ENCODE data around the gene GNG2. TPM values are rescaled to one million over a fixed set of nuclear protein-coding genes. Genes with fewer than 3 reads are reported as not detected.
A peak's percentile ranks its signal among the peaks of the same experiment; 100 is the strongest.

GNG2 gene
- total RNA-seq, 1 experiment from 2014 or later: 5.9 TPM

DNA sequence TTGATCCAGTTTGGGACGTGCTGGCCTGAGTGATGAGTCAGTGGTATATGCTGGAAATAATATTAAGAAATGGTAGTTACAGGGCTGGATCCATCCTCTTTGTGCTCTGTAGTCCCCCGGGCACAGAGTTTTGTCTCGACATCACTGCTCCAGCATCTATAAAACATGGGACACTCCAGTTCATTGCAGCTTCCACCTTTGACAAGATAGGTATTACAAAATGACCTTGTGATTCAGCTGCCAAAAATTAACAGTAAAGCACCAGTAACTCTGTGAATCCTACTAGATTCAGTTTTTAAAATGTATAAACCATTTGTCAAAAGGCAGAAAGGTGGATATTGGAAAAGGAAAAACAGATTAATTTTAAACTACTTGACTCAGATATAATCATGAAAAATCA lies 14.6 kb upstream of the GNG2 start:
- H3K4me3 ChIP-seq (ENCODE audit: insufficient read depth, low read depth, low read length): no peak overlapping the region
- no peaks in the 10 kb centered on the region for H3K36me3 ChIP-seq (replicated peaks; ENCODE audit: control insufficient read depth, insufficient read depth, low read length)
- no peak for DNase-seq
- no peaks in the 10 kb centered on the region for H3K27me3 ChIP-seq (ENCODE audit: control insufficient read depth, insufficient read depth, low read length)

GRCh38 chr14:51846631-51847488 lies 13.6 kb upstream of the GNG2 start:
- H3K27me3 ChIP-seq (ENCODE audit: control insufficient read depth, insufficient read depth, low read length): no peaks in the 10 kb centered on the region
- H3K4me3 ChIP-seq (ENCODE audit: insufficient read depth, low read depth, low read length): peak overlapping the region; percentile 17; the same call in 1 of the 2 replicates
- H3K36me3 ChIP-seq (replicated peaks; ENCODE audit: control insufficient read depth, insufficient read depth, low read length): no peaks in the 10 kb centered on the region
- peak; percentile 70 for DNase-seq

DNA sequence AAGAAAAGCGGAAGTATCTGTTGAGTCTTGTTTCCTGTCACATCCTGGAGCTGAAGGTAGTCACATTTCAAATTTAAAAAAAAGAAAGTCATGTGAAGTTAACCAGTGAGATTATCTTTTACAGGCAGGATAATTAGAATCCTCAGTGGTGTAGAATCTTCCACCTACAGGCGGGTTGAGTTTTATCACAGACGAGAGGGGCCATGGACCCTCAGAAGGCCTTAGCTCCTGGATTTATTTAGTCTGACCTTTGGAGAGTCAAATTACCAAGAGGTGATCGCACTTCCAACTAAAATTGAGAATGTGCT lies 13.0 kb upstream of the GNG2 start:
- H3K36me3 ChIP-seq (replicated peaks; ENCODE audit: control insufficient read depth, insufficient read depth, low read length): no peaks in the 10 kb centered on the region
- no peak overlapping the region for H3K4me3 ChIP-seq (ENCODE audit: insufficient read depth, low read depth, low read length)
- no peaks in the 10 kb centered on the region for H3K27me3 ChIP-seq (ENCODE audit: control insufficient read depth, insufficient read depth, low read length)
- no peak for DNase-seq

DNA sequence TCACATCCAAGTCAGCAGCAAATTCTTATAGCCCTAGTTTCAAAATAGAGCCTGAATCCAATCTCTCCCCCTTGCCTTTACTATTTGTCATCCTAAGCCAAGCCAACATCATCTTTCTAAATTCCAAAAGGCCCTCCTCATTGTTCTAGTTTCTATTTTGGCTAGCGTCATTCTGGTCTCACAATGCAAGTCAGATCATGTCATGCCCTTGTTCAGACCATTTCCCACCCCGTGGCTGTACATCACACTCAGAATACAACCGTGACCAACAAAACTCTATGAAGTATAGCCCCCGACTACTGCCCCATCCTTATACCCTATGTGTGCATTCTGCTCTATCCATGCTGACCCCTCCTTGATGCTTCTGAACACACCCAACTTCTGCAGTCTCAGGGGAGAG lies 12.3 kb upstream of the GNG2 start:
- no peak for DNase-seq
- H3K27me3 ChIP-seq (ENCODE audit: control insufficient read depth, insufficient read depth, low read length): no peaks in the 10 kb centered on the region
- no peak overlapping the region for H3K4me3 ChIP-seq (ENCODE audit: insufficient read depth, low read depth, low read length)
- no peaks in the 10 kb centered on the region for H3K36me3 ChIP-seq (replicated peaks; ENCODE audit: control insufficient read depth, insufficient read depth, low read length)

GRCh38 chr14:51849097-51849496 lies 11.3 kb upstream of the GNG2 start:
- Histone ChIP-seq H3K27me3 (ENCODE audit: control insufficient read depth, insufficient read depth, low read length) (no peaks in the 10 kb centered on the region), H3K4me3 (ENCODE audit: insufficient read depth, low read depth, low read length) (no peak overlapping the region), H3K36me3 (replicated peaks; ENCODE audit: control insufficient read depth, insufficient read depth, low read length) (no peaks in the 10 kb centered on the region)
- no peak for DNase-seq

DNA sequence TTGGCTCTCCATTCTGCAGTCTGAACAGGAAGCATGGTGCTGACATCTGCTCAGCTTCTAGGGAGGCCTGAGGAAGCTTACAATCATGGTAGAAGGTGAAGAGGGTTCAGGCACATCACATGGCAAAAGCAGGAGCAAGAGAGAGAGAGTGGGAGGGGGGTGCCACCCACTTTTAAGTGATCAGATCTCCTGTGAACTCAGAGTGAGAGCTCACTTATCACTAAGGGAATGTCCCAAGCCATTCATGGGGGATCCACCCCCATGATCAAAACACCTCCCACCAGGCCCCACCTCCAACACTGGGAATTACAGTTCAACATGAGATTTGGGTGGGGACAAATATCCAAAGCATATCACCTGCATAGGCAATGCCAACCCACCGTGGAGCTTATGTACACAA lies 9.8 kb upstream of the GNG2 start:
- H3K27me3 ChIP-seq (ENCODE audit: control insufficient read depth, insufficient read depth, low read length): no peaks in the 10 kb centered on the region

GRCh38 chr14:51852541-51852940 lies 7.9 kb upstream of the GNG2 start:
- no peaks in the 10 kb centered on the region for H3K36me3 ChIP-seq (replicated peaks; ENCODE audit: control insufficient read depth, insufficient read depth, low read length)
- H3K4me3 ChIP-seq (ENCODE audit: insufficient read depth, low read depth, low read length): no peak overlapping the region
- DNase-seq: no peak
- no peaks in the 10 kb centered on the region for H3K27me3 ChIP-seq (ENCODE audit: control insufficient read depth, insufficient read depth, low read length)

More for the DNA sequence above, 9.8 kb upstream of the GNG2 start:
- no peak for DNase-seq
- H3K4me3 ChIP-seq (ENCODE audit: insufficient read depth, low read depth, low read length): no peak overlapping the region
- no peaks in the 10 kb centered on the region for H3K36me3 ChIP-seq (replicated peaks; ENCODE audit: control insufficient read depth, insufficient read depth, low read length)

DNA sequence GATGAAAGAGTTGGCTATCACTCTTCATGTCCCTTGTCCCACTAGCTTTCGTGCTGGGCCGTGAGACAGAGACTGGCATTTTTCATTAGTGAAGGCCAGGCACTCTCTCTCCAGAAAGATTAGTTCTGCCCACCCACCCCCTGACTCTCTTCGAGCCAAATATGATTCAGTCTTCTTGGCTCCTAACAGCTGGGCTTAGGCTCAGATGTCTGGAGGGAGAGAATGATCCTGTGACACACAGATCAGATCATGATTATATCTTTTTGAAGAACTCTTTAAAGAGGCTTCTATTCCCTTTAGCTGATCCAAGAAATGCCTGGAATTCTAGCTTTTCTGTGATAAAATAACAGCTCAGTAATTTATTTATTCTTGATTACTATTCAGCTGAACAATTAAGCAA lies 5.2 kb upstream of the GNG2 start:
- H3K36me3 ChIP-seq (replicated peaks; ENCODE audit: control insufficient read depth, insufficient read depth, low read length): no peaks in the 10 kb centered on the region
- DNase-seq: no peak
- no peak overlapping the region for H3K4me3 ChIP-seq (ENCODE audit: insufficient read depth, low read depth, low read length)
- peaks cover 2% of the 10 kb centered on the region; the same call in 1 of the 2 replicates for H3K27me3 ChIP-seq (ENCODE audit: control insufficient read depth, insufficient read depth, low read length)

DNA sequence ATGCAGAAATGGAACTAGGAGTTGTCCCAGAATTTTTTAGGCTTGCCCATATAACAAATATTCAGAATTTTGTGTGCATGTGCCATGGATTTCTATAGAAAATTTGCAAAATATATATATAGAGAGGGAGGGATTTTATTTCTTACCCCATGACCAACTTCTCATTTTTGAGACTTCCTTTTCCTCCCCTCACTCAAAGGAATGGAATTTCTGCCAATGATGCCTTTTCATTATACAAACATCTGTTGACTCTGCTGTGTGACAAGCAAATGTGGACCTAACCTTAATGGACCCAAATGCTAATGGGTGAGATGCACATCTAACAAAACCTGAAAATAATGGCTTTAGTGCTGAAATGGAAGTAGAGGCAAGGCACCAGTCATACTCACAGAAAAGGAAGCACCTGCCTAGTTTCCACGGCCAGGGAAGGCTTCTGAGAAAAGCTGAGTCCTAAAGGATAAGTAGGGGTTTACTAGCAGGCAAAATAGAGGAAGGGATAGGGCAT lies 3.6 kb upstream of the GNG2 start:
- Histone ChIP-seq H3K36me3 (replicated peaks; ENCODE audit: control insufficient read depth, insufficient read depth, low read length) (no peaks in the 10 kb centered on the region), H3K27me3 (ENCODE audit: control insufficient read depth, insufficient read depth, low read length) (peaks cover 4% of the 10 kb centered on the region), H3K4me3 (ENCODE audit: insufficient read depth, low read depth, low read length) (no peak overlapping the region)
- DNase-seq: no peak

- DNase-seq: no peak
- Histone ChIP-seq H3K4me3 (ENCODE audit: insufficient read depth, low read depth, low read length) (no peak overlapping the region), H3K27me3 (ENCODE audit: control insufficient read depth, insufficient read depth, low read length) (peaks cover 6% of the 10 kb centered on the region), H3K36me3 (replicated peaks; ENCODE audit: control insufficient read depth, insufficient read depth, low read length) (no peaks in the 10 kb centered on the region)
Observed at GRCh38 chr14:51859131-51859530, 1.3 kb upstream of the GNG2 start.

GRCh38 chr14:51860825-51861499 lies 550 bp downstream of the GNG2 start:
- Histone ChIP-seq H3K27me3 (ENCODE audit: control insufficient read depth, insufficient read depth, low read length) (peaks cover 6% of the 10 kb centered on the region), H3K4me3 (ENCODE audit: insufficient read depth, low read depth, low read length) (peak overlapping the region; percentile 29), H3K36me3 (replicated peaks; ENCODE audit: control insufficient read depth, insufficient read depth, low read length) (no peaks in the 10 kb centered on the region)
- DNase-seq: peak; percentile 16

- no peak for DNase-seq
- no peak overlapping the region for H3K4me3 ChIP-seq (ENCODE audit: insufficient read depth, low read depth, low read length)
- H3K27me3 ChIP-seq (ENCODE audit: control insufficient read depth, insufficient read depth, low read length): peaks cover 6% of the 10 kb centered on the region
Observed at GRCh38 chr14:51862176-51862796, 1.9 kb downstream of the GNG2 start.

GRCh38 chr14:51862860-51863259 lies 2.4 kb downstream of the GNG2 start:
- no peak for DNase-seq
- no peaks in the 10 kb centered on the region for H3K36me3 ChIP-seq (replicated peaks; ENCODE audit: control insufficient read depth, insufficient read depth, low read length)
- H3K4me3 ChIP-seq (ENCODE audit: insufficient read depth, low read depth, low read length): no peak overlapping the region
- H3K27me3 ChIP-seq (ENCODE audit: control insufficient read depth, insufficient read depth, low read length): peaks cover 6% of the 10 kb centered on the region

More at GRCh38 chr14:51862176-51862796, 1.9 kb downstream of the GNG2 start:
- H3K36me3 ChIP-seq (replicated peaks; ENCODE audit: control insufficient read depth, insufficient read depth, low read length): no peaks in the 10 kb centered on the region

DNA sequence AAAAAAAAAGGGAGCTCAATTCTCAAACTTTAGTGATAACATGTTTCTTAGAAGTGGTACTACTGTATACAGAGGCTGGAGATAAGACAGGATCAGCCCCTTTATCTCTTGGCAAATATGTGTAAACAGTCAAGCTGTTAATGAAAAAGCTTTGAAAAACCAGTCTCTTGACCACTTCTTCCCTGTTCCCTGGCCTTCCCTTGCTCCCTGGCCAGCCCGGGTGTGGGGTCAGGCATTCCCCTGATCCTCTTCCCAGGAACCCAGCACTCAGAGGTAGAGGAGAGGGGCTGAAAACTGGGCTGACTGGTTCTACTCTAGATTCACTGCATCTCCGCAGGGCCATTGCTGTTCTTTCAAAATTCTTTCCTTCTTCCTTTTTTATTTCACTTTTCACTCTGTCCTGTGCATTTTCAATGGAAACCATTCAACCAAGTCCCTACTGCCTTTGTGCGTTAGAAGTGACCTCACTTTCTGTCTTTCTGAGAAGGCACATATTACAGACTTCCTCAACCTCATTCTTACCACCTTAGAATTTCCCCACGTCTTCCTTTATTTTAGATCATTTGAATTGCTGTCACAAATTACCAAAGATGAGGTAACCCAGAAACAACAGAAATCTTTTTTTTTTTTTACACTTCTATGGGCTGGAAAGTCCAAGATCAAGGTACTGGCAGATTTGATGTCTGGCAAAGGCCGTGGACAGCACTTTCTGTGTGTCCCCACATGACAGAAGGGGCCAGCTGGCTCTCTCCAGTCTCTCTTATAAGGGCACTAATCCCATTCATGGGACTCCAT lies 5.7 kb downstream of the GNG2 start:
- Histone ChIP-seq H3K36me3 (replicated peaks; ENCODE audit: control insufficient read depth, insufficient read depth, low read length) (no peaks in the 10 kb centered on the region), H3K4me3 (ENCODE audit: insufficient read depth, low read depth, low read length) (no peak overlapping the region), H3K27me3 (ENCODE audit: control insufficient read depth, insufficient read depth, low read length) (peaks cover 3% of the 10 kb centered on the region; the same call in 1 of the 2 replicates)
- DNase-seq: peak; percentile 24
